ENCODE data around the gene MIOX.

- TF ChIP-seq CTCF (conservative IDR thresholded peaks at IDR 0.05; ENCODE audit: low read length), result no peak
- TF ChIP-seq EZH2phosphoT487 (IDR thresholded peaks at IDR 0.05; ENCODE audit: borderline replicate concordance), result no peak
These were observed 38.8 kb upstream of the MIOX start for GRCh38 chr22:50447576-50448551.

Data from Loucy (cell line).